CD14-positive monocyte (primary cell): ENCODE data around the gene SETD1B. TPM values are rescaled to one million over a fixed set of nuclear protein-coding genes. Genes with fewer than 3 reads are reported as not detected.
"Not testable (repeated sequence)": the region's sequence is repeated elsewhere in the genome, so short reads cannot be mapped to it uniquely, and the experiment has no call there.

Source experiments
- DNase-seq, 3 donors: peaks; one replicate each; pipeline ENCODE4 v3.0.0-alpha.2; 2011 to 2022
- H2AFZ ChIP-seq: 2 replicates; pipeline ENCODE4 v1.6.0; 2012; ENCODE audit warnings: mild to moderate bottlenecking, low read depth, low read length, inconsistent platforms; ENCODE audit not compliant: insufficient read depth, poor library complexity, severe bottlenecking
- H3K27ac ChIP-seq, 2 donors: 1 replicate in 1 of 2; 2 replicates in 1 of 2; pipeline ENCODE4 v1.5.1; 2012 to 2013; ENCODE audit warnings: low read length in 2 of 2, control low read depth in 1 of 2, inconsistent platforms in 1 of 2, low read depth in 1 of 2, mild to moderate bottlenecking in 1 of 2
- H3K27me3 ChIP-seq, 2 donors: one replicate each; pipeline versions ENCODE4 v1.6.0 to v1.6.1; 2011 to 2013; ENCODE audit warnings: low read length in 2 of 2; ENCODE audit not compliant: control insufficient read depth in 2 of 2, insufficient read depth in 2 of 2
- H3K36me3 ChIP-seq, 2 donors: replicated peaks in 1 of 2; 1 replicate in 1 of 2; 2 replicates in 1 of 2; pipeline versions ENCODE4 v1.5.1 to v1.6.1; 2012 to 2013; ENCODE audit warnings: low read length in 2 of 2, control low read depth in 1 of 2, inconsistent platforms in 1 of 2, mild to moderate bottlenecking in 1 of 2; ENCODE audit not compliant: insufficient read depth in 2 of 2, control insufficient read depth in 1 of 2
- H3K4me1 ChIP-seq, 2 donors: 1 replicate in 1 of 2; 2 replicates in 1 of 2; pipeline versions ENCODE4 v1.5.1 to v1.6.1; 2012 to 2013; ENCODE audit warnings: low read length in 2 of 2, control low read depth in 1 of 2, inconsistent platforms in 1 of 2, mild to moderate bottlenecking in 1 of 2, moderate library complexity in 1 of 2; ENCODE audit not compliant: insufficient read depth in 2 of 2, control insufficient read depth in 1 of 2
- H3K4me2 ChIP-seq: replicated peaks from 2 replicates; pipeline ENCODE3; 2012; ENCODE audit warnings: low read length, moderate library complexity, mild to moderate bottlenecking; ENCODE audit not compliant: poor library complexity, severe bottlenecking; ENCODE audit errors: extremely low read depth
- H3K4me3 ChIP-seq, 3 experiments: fragments of 200-600 bp in 1 of 3; sonication (generic) in 1 of 3; replicated peaks in 1 of 3; 1 replicate in 2 of 3; 2 replicates in 1 of 3; pipeline ENCODE4 v1.5.1; 2011 to 2013; ENCODE audit warnings: low read length in 3 of 3, mild to moderate bottlenecking in 3 of 3, control low read depth in 2 of 3, low read depth in 2 of 3, inconsistent platforms in 1 of 3, moderate library complexity in 1 of 3
- H3K79me2 ChIP-seq: 2 replicates; pipeline ENCODE4 v1.6.0; 2012; ENCODE audit warnings: mild to moderate bottlenecking, control low read depth, inconsistent platforms, low read length, moderate library complexity; ENCODE audit not compliant: insufficient read depth
- H3K9ac ChIP-seq: 2 replicates; pipeline ENCODE4 v1.6.0; 2017; ENCODE audit warnings: low read length, mild to moderate bottlenecking; ENCODE audit not compliant: insufficient read depth, poor library complexity, severe bottlenecking
- H3K9me3 ChIP-seq, 2 donors: replicated peaks in 1 of 2; 1 replicate in 1 of 2; 2 replicates in 1 of 2; pipeline versions ENCODE4 v1.5.1 to v1.6.1; 2012 to 2013; ENCODE audit warnings: low read length in 2 of 2, control low read depth in 1 of 2; ENCODE audit not compliant: control insufficient read depth in 1 of 2, insufficient read depth in 1 of 2
- H4K20me1 ChIP-seq: 2 replicates; pipeline ENCODE4 v1.6.0; 2012; ENCODE audit warnings: mild to moderate bottlenecking, low read length, control low read depth, moderate library complexity; ENCODE audit not compliant: insufficient read depth
- H3K27ac Mint-ChIP-seq, 7 donors: one replicate each; pipeline ENCODE4 v1.8.0; 2020; ENCODE audit warnings: mild to moderate bottlenecking in 7 of 7, mixed read lengths in 7 of 7, moderate library complexity in 6 of 7, inconsistent platforms in 2 of 7
- H3K27me3 Mint-ChIP-seq, 3 donors: one replicate each; pipeline ENCODE4 v1.8.0; 2021 to 2022; ENCODE audit warnings: low read depth in 3 of 3, mild to moderate bottlenecking in 3 of 3, mixed read lengths in 3 of 3, moderate library complexity in 3 of 3, inconsistent platforms in 1 of 3
- H3K36me3 Mint-ChIP-seq, 2 donors: one replicate each; pipeline ENCODE4 v1.8.0; 2020; ENCODE audit warnings: mixed read lengths in 2 of 2, inconsistent platforms in 1 of 2, mild to moderate bottlenecking in 1 of 2
- H3K4me1 Mint-ChIP-seq: one replicate; pipeline ENCODE4 v1.8.0; 2020; ENCODE audit warnings: mild to moderate bottlenecking, mixed read lengths
- H3K4me3 Mint-ChIP-seq, 2 donors: one replicate each; pipeline ENCODE4 v1.8.0; 2020; ENCODE audit warnings: mild to moderate bottlenecking in 2 of 2, mixed read lengths in 2 of 2, moderate library complexity in 1 of 2
- H3K9me3 Mint-ChIP-seq, 7 donors: one replicate each; pipeline ENCODE4 v1.8.0; 2020 to 2022; ENCODE audit warnings: mixed read lengths in 7 of 7, mild to moderate bottlenecking in 6 of 7, moderate library complexity in 6 of 7, inconsistent platforms in 2 of 7
- CTCF ChIP-seq: fragments of 200-600 bp; IDR thresholded peaks from one replicate; pipeline ENCODE4 v1.8.0; 2022; ENCODE audit warnings: antibody characterized with exemption, mild to moderate bottlenecking
- WGBS: methylation state at CpG from one replicate; pipeline ENCODE4 v1.1.5; 2013; ENCODE audit warnings: missing lambda C conversion rate; ENCODE audit not compliant: insufficient coverage; 5-methylcytosine and 5-hydroxymethylcytosine counted together
- intact Hi-C, 2 donors: fragments of 100-400 bp; cut with micrococcal nuclease; formaldehyde crosslinking; loops; one replicate each; pipeline versions ENCODE4 v1.15.0 to v1.15.1; 2023
- polyA plus RNA-seq, 3 donors: library from polyadenylated mRNA; depleted of rRNA in 1 of 3; unstranded in 2 of 3; stranded (reverse) in 1 of 3; fragments of 300-500 nt in 2 of 3; fragments of >200 nt in 1 of 3; fragmentation: Illumina TruSeq in 2 of 3; gene quantifications; 1 replicate in 2 of 3; 2 replicates in 1 of 3; pipeline ENCODE4 v1.2.3, GENCODE V29; 2012 to 2021

The SETD1B gene
- polyA plus RNA-seq, 3 donors, result 0.28 to 9.0 (median 0.60) TPM

GRCh38 chr12:121755591-121755990 is 48.2 kb upstream of the SETD1B start:
- no peaks in the 10 kb centered on the region for H3K27me3 ChIP-seq
- no peak for DNase-seq
- no peaks in the 10 kb centered on the region for H3K79me2 ChIP-seq
- 100% methylated on average over 2 of the region's 3 CpGs for WGBS
- no peaks in the 10 kb centered on the region for H3K4me1 ChIP-seq
- no peak overlapping the region for H3K9ac ChIP-seq
- Mint-ChIP-seq H3K9me3 (no peaks in the 10 kb centered on the region), H3K27me3 (no peaks in the 10 kb centered on the region), H3K27ac (peak overlapping the region in 2 of 7 donors; percentile 13 to 40), H3K4me1 (peaks cover 3% of the 10 kb centered on the region), H3K36me3 (no peaks in the 10 kb centered on the region), H3K4me3 (no peak overlapping the region)
- H3K4me2 ChIP-seq, result no peak overlapping the region
- H3K9me3 ChIP-seq, result no peaks in the 10 kb centered on the region
- no peak overlapping the region for H2AFZ ChIP-seq
- H3K36me3 ChIP-seq, result peaks cover 0 to under 1% of the 10 kb centered on the region in 2 donors
- H3K4me3 ChIP-seq, result no peak overlapping the region
- no peaks in the 10 kb centered on the region for H4K20me1 ChIP-seq
- TF ChIP-seq CTCF, result no peak
- H3K27ac ChIP-seq, result no peak overlapping the region
- intact Hi-C loops, result no loop called here

GRCh38 chr12:121758536-121758935 is 45.3 kb upstream of the SETD1B start:
- H3K4me1 ChIP-seq, H4K20me1 ChIP-seq, H3K4me3 Mint-ChIP-seq, H3K9me3 ChIP-seq, H3K36me3 ChIP-seq, H3K27ac Mint-ChIP-seq, H3K27ac ChIP-seq, H3K27me3 Mint-ChIP-seq, DNase-seq, H3K36me3 Mint-ChIP-seq, H3K4me3 ChIP-seq, H3K79me2 ChIP-seq, H2AFZ ChIP-seq, H3K9ac ChIP-seq, H3K9me3 Mint-ChIP-seq, H3K4me2 ChIP-seq, H3K4me1 Mint-ChIP-seq, H3K27me3 ChIP-seq, intact Hi-C loops: not testable (repeated sequence)
- 93% methylated on average over 11 of the region's 22 CpGs for WGBS
